Esophagus (tissue), 2 donors: ENCODE results near the gene SMIM12. TPM values are rescaled to one million over a fixed set of nuclear protein-coding genes. Genes with fewer than 3 reads are reported as not detected.
"Not testable (repeated sequence)": the region's sequence is repeated elsewhere in the genome, so short reads cannot be mapped to it uniquely, and the experiment has no call there.

ENCODE experiments used
- H3K27ac ChIP-seq, 2 donors: one replicate each; pipeline ENCODE4 v1.5.1; 2013; ENCODE audit warnings: low read depth in 2 of 2, mild to moderate bottlenecking in 2 of 2, inconsistent platforms in 1 of 2, low read length in 1 of 2, moderate library complexity in 1 of 2
- H3K27me3 ChIP-seq, 2 donors: one replicate each; pipeline ENCODE4 v1.6.1; 2013; ENCODE audit warnings: low read length in 2 of 2, control low read depth in 1 of 2, mild to moderate bottlenecking in 1 of 2; ENCODE audit not compliant: insufficient read depth in 2 of 2, control insufficient read depth in 1 of 2
- H3K36me3 ChIP-seq, 2 donors: one replicate each; pipeline ENCODE4 v1.6.1; 2013; ENCODE audit warnings: low read length in 1 of 2; ENCODE audit not compliant: control insufficient read depth in 2 of 2, insufficient read depth in 2 of 2
- H3K4me1 ChIP-seq, 2 donors: one replicate each; pipeline ENCODE4 v1.6.1; 2013; ENCODE audit warnings: low read length in 1 of 2; ENCODE audit not compliant: control insufficient read depth in 2 of 2, insufficient read depth in 2 of 2
- H3K4me3 ChIP-seq, 2 donors: one replicate each; pipeline ENCODE4 v1.5.1; 2013; ENCODE audit warnings: low read length in 2 of 2, mild to moderate bottlenecking in 2 of 2, low read depth in 1 of 2, moderate library complexity in 1 of 2
- H3K9me3 ChIP-seq, 2 donors: one replicate each; pipeline ENCODE4 v1.6.1; 2013; ENCODE audit warnings: mild to moderate bottlenecking in 2 of 2, low read depth in 1 of 2, low read length in 1 of 2, moderate library complexity in 1 of 2; ENCODE audit not compliant: control insufficient read depth in 2 of 2, insufficient read depth in 1 of 2
- WGBS, 2 donors: extraction: QIAGEN DNeasy Blood & Tissue Kit; methylation state at CpG; one replicate each; pipeline ENCODE4 v1.1.7; 2013; 5-methylcytosine and 5-hydroxymethylcytosine counted together
- polyA plus RNA-seq, 2 donors: library from polyadenylated mRNA; stranded (reverse); fragments of 200-250 nt; gene quantifications; one replicate each; pipeline ENCODE4 v1.2.3, GENCODE V29; 2013
- donor health status: healthy with polysubstance abuse.
- donor health status: Bipolar disorder and iron deficiency.

SMIM12 gene
- polyA plus RNA-seq, 2 donors = 8.4 to 43.4 TPM

- no peaks in the 10 kb centered on the region for H3K36me3 ChIP-seq
- no peaks in the 10 kb centered on the region for H3K9me3 ChIP-seq
- H3K4me3 ChIP-seq = no peak overlapping the region
- H3K27ac ChIP-seq = no peak overlapping the region
- WGBS, 2 donors = 65 to 78% methylated on average over 3 of the region's 3 CpGs
- H3K27me3 ChIP-seq = no peaks in the 10 kb centered on the region
- no peaks in the 10 kb centered on the region for H3K4me1 ChIP-seq
Measured at GRCh38 chr1:34816778-34817177, 42.8 kb downstream of the SMIM12 start.

- no peak overlapping the region for H3K27ac ChIP-seq
- H3K9me3 ChIP-seq = no peaks in the 10 kb centered on the region
- H3K4me1 ChIP-seq = no peaks in the 10 kb centered on the region
- no peak overlapping the region for H3K4me3 ChIP-seq
- H3K36me3 ChIP-seq = no peaks in the 10 kb centered on the region
- no peaks in the 10 kb centered on the region for H3K27me3 ChIP-seq
Measured at GRCh38 chr1:34816332-34816731, 43.2 kb downstream of the SMIM12 start.

- 92 to 97% methylated on average over 3 of the region's 3 CpGs for WGBS, 2 donors
- H3K4me3 ChIP-seq, H3K4me1 ChIP-seq, H3K9me3 ChIP-seq, H3K27me3 ChIP-seq, H3K36me3 ChIP-seq, H3K27ac ChIP-seq: not testable (repeated sequence)
Measured at GRCh38 chr1:34810781-34811180, 48.8 kb downstream of the SMIM12 start.

GRCh38 chr1:34808051-34808810 lies 51.3 kb downstream of the SMIM12 start:
- H3K27me3 ChIP-seq = no peaks in the 10 kb centered on the region
- 64 to 77% methylated on average over 9 of the region's 9 CpGs for WGBS, 2 donors
- peaks cover 0 to 3% of the 10 kb centered on the region in 2 donors for H3K9me3 ChIP-seq

GRCh38 chr1:34806396-34806795 lies 53.2 kb downstream of the SMIM12 start:
- Histone ChIP-seq H3K27ac (no peak overlapping the region), H3K36me3 (no peaks in the 10 kb centered on the region), H3K4me3 (no peak overlapping the region), H3K9me3 (peaks cover 0 to 3% of the 10 kb centered on the region in 2 donors), H3K27me3 (no peaks in the 10 kb centered on the region), H3K4me1 (no peaks in the 10 kb centered on the region)
- 55 to 64% methylated on average over 3 of the region's 3 CpGs for WGBS, 2 donors

More at GRCh38 chr1:34808051-34808810, 51.3 kb downstream of the SMIM12 start:
- no peaks in the 10 kb centered on the region for H3K4me1 ChIP-seq
- no peak overlapping the region for H3K27ac ChIP-seq
- H3K36me3 ChIP-seq = no peaks in the 10 kb centered on the region
- no peak overlapping the region for H3K4me3 ChIP-seq

- no peaks in the 10 kb centered on the region for H3K9me3 ChIP-seq
- no peaks in the 10 kb centered on the region for H3K27me3 ChIP-seq
- WGBS, 2 donors = 96 to 99% methylated on average over 3 of the region's 3 CpGs
- no peaks in the 10 kb centered on the region for H3K36me3 ChIP-seq
- no peak overlapping the region for H3K4me3 ChIP-seq
- H3K27ac ChIP-seq = no peak overlapping the region
- no peaks in the 10 kb centered on the region for H3K4me1 ChIP-seq
Measured at GRCh38 chr1:34803770-34804169, 55.8 kb downstream of the SMIM12 start.

Other genes with a start within 250 kb of the SMIM12 start
- 10 to 100 TPM; 46.0 to 99.0 TPM for gene GJB5, start 104.7 kb downstream of the SMIM12 start, polyA plus RNA-seq
- 1 to 10 TPM; 1.7 to 2.3 TPM for gene GJB4, start 100.0 kb downstream of the SMIM12 start, polyA plus RNA-seq
- 10 to 100 TPM; 55.6 to 74.0 TPM for gene GJB3, start 78.5 kb downstream of the SMIM12 start, polyA plus RNA-seq
- 1 to 10 TPM in 1 of 2 donors, under 1 TPM in 1; 0.77 to 2.6 TPM for gene GJA4, start 66.8 kb downstream of the SMIM12 start, polyA plus RNA-seq
- under 1 TPM; 0.10 to 0.11 TPM for gene DLGAP3, start 69.9 kb upstream of the SMIM12 start, polyA plus RNA-seq
- gene TMEM35B, start 125.6 kb upstream of the SMIM12 start, polyA plus RNA-seq = 10 to 100 TPM in 1 of 2 donors, 1 to 10 TPM in 1; 7.0 to 12.1 TPM
- 10 to 100 TPM in 1 of 2 donors, 1 to 10 TPM in 1; 5.9 to 12.3 TPM for gene ZMYM6, start 172.2 kb upstream of the SMIM12 start, polyA plus RNA-seq
- gene ZMYM1, start 219.6 kb upstream of the SMIM12 start, polyA plus RNA-seq = 1 to 10 TPM; 3.1 to 7.8 TPM